H9 (cell line): ENCODE results near the gene NKX6-2. TPM values are rescaled to one million over a fixed set of nuclear protein-coding genes. Genes with fewer than 3 reads are reported as not detected.

Source experiments
- DNase-seq: peaks from one replicate; pipeline ENCODE4 v3.0.0-alpha.2; 2017
- H2AFZ ChIP-seq: one replicate; pipeline ENCODE4 v1.6.1; 2013; ENCODE audit warnings: mild to moderate bottlenecking, low read length, control low read depth, moderate library complexity
- H2AK5ac ChIP-seq: 2 replicates; pipeline ENCODE4 v1.6.1; 2013; ENCODE audit warnings: low read length, control low read depth, mixed read lengths; ENCODE audit not compliant: insufficient read length
- H2BK120ac ChIP-seq: one replicate; pipeline ENCODE4 v1.6.1; 2013; ENCODE audit warnings: low read depth, mild to moderate bottlenecking, low read length, control low read depth, inconsistent platforms; ENCODE audit not compliant: poor library complexity, severe bottlenecking
- H2BK12ac ChIP-seq: 2 replicates; pipeline ENCODE4 v1.6.1; 2013; ENCODE audit warnings: low read length, control low read depth, mixed read lengths, low read depth; ENCODE audit not compliant: insufficient read length
- H2BK15ac ChIP-seq: 2 replicates; pipeline ENCODE4 v1.6.1; 2013; ENCODE audit warnings: low read depth, low read length, control low read depth
- H2BK20ac ChIP-seq: one replicate; pipeline ENCODE4 v1.6.1; 2013; ENCODE audit warnings: low read depth, mild to moderate bottlenecking, low read length, control low read depth, inconsistent platforms; ENCODE audit not compliant: poor library complexity, severe bottlenecking
- H2BK5ac ChIP-seq: 2 replicates; pipeline ENCODE4 v1.6.1; 2013; ENCODE audit warnings: low read length, control low read depth, mixed read lengths; ENCODE audit not compliant: insufficient read length
- H3K14ac ChIP-seq: 2 replicates; pipeline ENCODE4 v1.6.1; 2013; ENCODE audit warnings: low read length, control low read depth; ENCODE audit not compliant: insufficient read depth
- H3K18ac ChIP-seq: 2 replicates; pipeline ENCODE4 v1.6.1; 2013; ENCODE audit warnings: low read depth, mild to moderate bottlenecking, mixed read lengths, low read length, control low read depth; ENCODE audit not compliant: insufficient read length
- H3K23ac ChIP-seq: 2 replicates; pipeline ENCODE4 v1.6.1; 2013; ENCODE audit warnings: low read length, control low read depth, mixed read lengths, low read depth; ENCODE audit not compliant: insufficient read length
- H3K23me2 ChIP-seq: 2 replicates; pipeline ENCODE4 v1.6.1; 2013; ENCODE audit warnings: low read depth, mild to moderate bottlenecking, mixed read lengths, low read length, control low read depth; ENCODE audit not compliant: insufficient read length, poor library complexity, severe bottlenecking
- H3K27ac ChIP-seq: 2 replicates; pipeline ENCODE4 v1.5.1; 2013; ENCODE audit warnings: low read length, control low read depth, mixed read lengths, low read depth; ENCODE audit not compliant: insufficient read length
- H3K27me3 ChIP-seq: 2 replicates; pipeline ENCODE4 v1.6.1; 2013; ENCODE audit warnings: low read length, control low read depth, inconsistent platforms; ENCODE audit not compliant: insufficient read depth
- H3K4ac ChIP-seq: 2 replicates; pipeline ENCODE4 v1.6.1; 2013; ENCODE audit warnings: low read depth, mild to moderate bottlenecking, control low read depth, inconsistent platforms, low read length, moderate library complexity
- H3K4me1 ChIP-seq: 2 replicates; pipeline ENCODE4 v1.6.1; 2013; ENCODE audit warnings: low read length, control low read depth, inconsistent platforms; ENCODE audit not compliant: insufficient read depth
- H3K4me2 ChIP-seq: 2 replicates; pipeline ENCODE4 v1.6.1; 2013; ENCODE audit warnings: low read length, control low read depth, mixed read lengths; ENCODE audit not compliant: insufficient read length, insufficient read depth
- H3K56ac ChIP-seq: 2 replicates; pipeline ENCODE4 v1.6.1; 2013; ENCODE audit warnings: low read depth, mild to moderate bottlenecking, mixed read lengths, low read length, control low read depth; ENCODE audit not compliant: insufficient read length
- H3K79me1 ChIP-seq: 2 replicates; pipeline ENCODE4 v1.6.1; 2013; ENCODE audit warnings: low read depth, mild to moderate bottlenecking, moderate library complexity, low read length, control low read depth, inconsistent platforms; ENCODE audit not compliant: insufficient read depth, poor library complexity, severe bottlenecking
- H3K79me2 ChIP-seq: 2 replicates; pipeline ENCODE4 v1.6.1; 2013; ENCODE audit warnings: low read length, control low read depth, inconsistent platforms; ENCODE audit not compliant: insufficient read depth
- H3K9ac ChIP-seq: 2 replicates; pipeline ENCODE4 v1.6.1; 2013; ENCODE audit warnings: low read length, control low read depth, mixed read lengths; ENCODE audit not compliant: insufficient read length; ENCODE audit errors: extremely low read depth
- H3K9me3 ChIP-seq: one replicate; pipeline ENCODE4 v1.6.1; 2013; ENCODE audit warnings: low read depth, low read length, inconsistent platforms; ENCODE audit not compliant: control insufficient read depth
- H3T11ph ChIP-seq: one replicate; pipeline ENCODE4 v1.6.1; 2013; ENCODE audit warnings: mild to moderate bottlenecking, low read length, control low read depth, inconsistent platforms
- H4K20me1 ChIP-seq: one replicate; pipeline ENCODE4 v1.6.1; 2013; ENCODE audit not compliant: control insufficient read depth, insufficient read length, insufficient read depth
- H4K5ac ChIP-seq: 2 replicates; pipeline ENCODE4 v1.6.1; 2013; ENCODE audit warnings: low read depth, mild to moderate bottlenecking, mixed read lengths, low read length, control low read depth; ENCODE audit not compliant: insufficient read length
- H4K8ac ChIP-seq: replicated peaks from 2 replicates; pipeline ENCODE4 v1.6.1; 2013; ENCODE audit warnings: low read length, control low read depth, mixed read lengths, low read depth; ENCODE audit not compliant: insufficient read length
- H4K91ac ChIP-seq: 2 replicates; pipeline ENCODE4 v1.6.1; 2013; ENCODE audit warnings: low read depth, mild to moderate bottlenecking, moderate library complexity, mixed read lengths, low read length, control low read depth; ENCODE audit not compliant: insufficient read length
- H3K27ac Mint-ChIP-seq, 3 experiments: 2 replicates in 2 of 3; 3 replicates in 1 of 3; pipeline ENCODE4 v1.8.0; 2020 to 2021; ENCODE audit warnings: mixed read lengths in 3 of 3, mild to moderate bottlenecking in 1 of 3, moderate library complexity in 1 of 3
- H3K27me3 Mint-ChIP-seq: 2 replicates; pipeline ENCODE4 v1.8.0; 2021; ENCODE audit warnings: low read depth, mild to moderate bottlenecking, moderate library complexity, mixed read lengths
- H3K36me3 Mint-ChIP-seq, 3 experiments: 2 replicates in 2 of 3; 3 replicates in 1 of 3; pipeline ENCODE4 v1.8.0; 2020 to 2021; ENCODE audit warnings: low read depth in 3 of 3, mixed read lengths in 3 of 3; ENCODE audit not compliant: insufficient read depth in 1 of 3
- H3K4me1 Mint-ChIP-seq, 2 experiments: 2 replicates each; pipeline ENCODE4 v1.8.0; 2020; ENCODE audit warnings: mixed read lengths in 2 of 2
- H3K4me3 Mint-ChIP-seq, 2 experiments: 2 replicates in 1 of 2; 3 replicates in 1 of 2; pipeline ENCODE4 v1.8.0; 2020 to 2021; ENCODE audit warnings: mild to moderate bottlenecking in 2 of 2, mixed read lengths in 2 of 2, moderate library complexity in 1 of 2
- H3K9me3 Mint-ChIP-seq, 2 experiments: 2 replicates in 1 of 2; 3 replicates in 1 of 2; pipeline ENCODE4 v1.8.0; 2020; ENCODE audit warnings: mild to moderate bottlenecking in 2 of 2, mixed read lengths in 2 of 2, moderate library complexity in 1 of 2
- CTCF ChIP-seq: fragments of 200-600 bp; sonication (generic); conservative IDR thresholded peaks from 3 replicates; pipeline ENCODE4 v1.8.0; 2021; ENCODE audit warnings: antibody characterized with exemption, mild to moderate bottlenecking
- WGBS: extraction: QIAGEN DNeasy Blood & Tissue Kit; methylation state at CpG from one replicate; pipeline ENCODE4 v1.1.7; 2013; ENCODE audit warnings: missing lambda C conversion rate, low lambda C conversion rate, mixed read lengths; ENCODE audit not compliant: insufficient read length; ENCODE audit errors: extremely low coverage; 5-methylcytosine and 5-hydroxymethylcytosine counted together
- total RNA-seq: library from RNA; stranded (reverse); gene quantifications from 2 replicates; pipeline ENCODE4 v1.2.1, GENCODE V29; 2021

The NKX6-2 gene
- total RNA-seq, 1 experiment from 2014 or later, result 0.13 TPM

GRCh38 chr10:132832186-132832969, 46.4 kb upstream of the NKX6-2 start:
- no peak overlapping the region for H4K91ac ChIP-seq
- H3K9me3 ChIP-seq, result no peaks in the 10 kb centered on the region
- H3K4me1 Mint-ChIP-seq, result peaks cover 0 to 4% of the 10 kb centered on the region in 2 experiments; a peak in 1 of 4 replicates
- H3K18ac ChIP-seq, result no peak overlapping the region
- no peak overlapping the region for H2AK5ac ChIP-seq
- no peak overlapping the region for H4K8ac ChIP-seq
- no peak overlapping the region for H3K4me3 Mint-ChIP-seq
- H3K9me3 Mint-ChIP-seq, result peaks cover 11 to 26% of the 10 kb centered on the region in 2 experiments
- no peak overlapping the region for H2AFZ ChIP-seq
- WGBS, result no CpG with 5 or more reads among the region's 30 CpGs
- H4K20me1 ChIP-seq, result no peaks in the 10 kb centered on the region
- H3K79me2 ChIP-seq, result no peaks in the 10 kb centered on the region
- no peak overlapping the region for H2BK12ac ChIP-seq
- no peak overlapping the region for H3K4ac ChIP-seq
- H4K5ac ChIP-seq, result no peak overlapping the region
- H3K23me2 ChIP-seq, result no peaks in the 10 kb centered on the region
- no peak overlapping the region for H3K23ac ChIP-seq
- no peaks in the 10 kb centered on the region for H3K27me3 ChIP-seq
- H3T11ph ChIP-seq, result no peak overlapping the region
- no peak overlapping the region for H3K9ac ChIP-seq
- TF ChIP-seq CTCF, result no peak
- H2BK20ac ChIP-seq, result no peak overlapping the region
- no peaks in the 10 kb centered on the region for H3K4me1 ChIP-seq
- no peak overlapping the region for H2BK15ac ChIP-seq
- no peak overlapping the region for H3K14ac ChIP-seq
- H3K36me3 Mint-ChIP-seq, result peaks cover 0 to 4% (median 0%) of the 10 kb centered on the region in 3 experiments; a peak in 3 of 7 replicates
- no peak overlapping the region for H2BK120ac ChIP-seq
- no peak overlapping the region for H3K27ac ChIP-seq
- no peak overlapping the region for H2BK5ac ChIP-seq
- no peak overlapping the region for H3K56ac ChIP-seq
- no peak overlapping the region for H3K27ac Mint-ChIP-seq
- H3K4me2 ChIP-seq, result no peak overlapping the region
- no peak for DNase-seq
- peaks cover 11% of the 10 kb centered on the region for H3K27me3 Mint-ChIP-seq
- no peaks in the 10 kb centered on the region for H3K79me1 ChIP-seq
